GM21825 (cell line): ENCODE results near the gene RIMBP2.

Source experiments
- ATAC-seq: cut with Tn5 transposase; IDR thresholded peaks from one replicate; pipeline ENCODE4 v1.9.1; 2021; ENCODE audit warnings: mild to moderate bottlenecking, moderate library complexity; ENCODE audit not compliant: unreplicated experiment

Gene RIMBP2

DNA sequence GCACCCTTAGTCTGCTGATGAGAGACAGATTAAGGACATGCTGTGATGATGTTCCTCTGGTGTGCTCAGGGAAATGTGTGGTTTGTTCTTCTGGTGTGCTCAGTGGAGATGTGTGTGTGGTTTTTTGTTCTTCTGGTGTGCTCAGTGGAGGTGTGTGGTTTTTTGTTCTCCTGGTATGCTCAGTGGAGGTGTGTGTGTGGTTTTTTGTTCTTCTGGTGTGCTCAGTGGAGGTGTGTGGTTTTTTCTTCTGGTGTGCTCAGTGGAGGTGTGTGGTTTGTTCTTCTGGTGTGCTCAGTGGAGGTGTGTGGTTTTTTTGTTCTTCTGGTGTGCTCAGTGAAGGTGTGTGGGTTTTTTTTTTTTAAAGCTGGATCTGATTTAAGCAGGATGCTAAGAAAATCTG is 363.0 kb downstream of the RIMBP2 start:
- ATAC-seq, result no peak

- no peak for ATAC-seq
These were observed 364.8 kb downstream of the RIMBP2 start for GRCh38 chr12:130351326-130351725.

DNA sequence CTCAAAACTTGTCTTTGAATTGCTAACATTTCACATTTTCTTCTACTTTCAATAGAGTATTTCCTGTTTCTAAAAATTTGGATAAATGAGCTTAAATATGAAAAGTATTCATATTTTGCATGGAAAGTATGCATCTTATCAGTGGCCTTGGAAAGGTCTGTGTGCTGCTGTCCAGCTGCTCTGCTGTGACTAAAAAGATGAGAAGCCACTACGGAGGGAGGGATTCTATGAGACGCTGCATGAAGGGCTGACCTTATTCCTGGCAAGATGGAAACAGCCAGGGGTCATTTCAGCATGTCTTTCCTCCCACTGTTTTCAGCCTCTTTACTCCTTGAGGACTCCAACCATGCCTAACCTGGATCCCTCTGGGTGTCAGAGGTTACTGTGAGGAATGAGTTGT is 365.4 kb downstream of the RIMBP2 start:
- no peak for ATAC-seq

DNA sequence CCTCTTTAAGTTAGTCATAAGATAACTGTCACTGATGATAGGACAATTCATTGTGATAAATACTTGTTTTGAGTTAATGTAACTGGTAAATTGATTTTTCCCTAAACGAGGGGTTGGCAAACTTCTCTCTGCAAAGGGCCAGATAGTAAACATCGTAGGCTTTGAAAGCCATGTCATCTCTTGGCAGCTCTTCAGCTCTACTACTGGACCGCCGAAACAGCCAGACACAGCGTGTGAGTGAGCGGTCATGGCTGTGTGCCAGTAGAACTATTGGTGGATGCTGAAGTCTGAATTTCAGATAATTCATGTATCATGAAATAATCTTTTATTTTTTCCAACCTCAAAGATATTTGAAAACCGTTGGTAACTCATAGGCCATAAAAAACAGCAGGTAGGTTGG is 368.5 kb downstream of the RIMBP2 start:
- no peak for ATAC-seq
